Muscle layer of duodenum (tissue), 2 donors: ENCODE data around the gene PCDH9.

Experiments
- H3K27ac ChIP-seq: one replicate; pipeline ENCODE4 v1.7.0; 2013; ENCODE audit warnings: mild to moderate bottlenecking, low read length
- H3K27me3 ChIP-seq: one replicate; pipeline ENCODE4 v1.7.0; 2013; ENCODE audit warnings: low read depth, mild to moderate bottlenecking, control low read depth, low read length
- H3K36me3 ChIP-seq, 2 donors: one replicate each; pipeline ENCODE4 v1.7.0; 2013; ENCODE audit warnings: low read length in 2 of 2, control low read depth in 1 of 2, mild to moderate bottlenecking in 1 of 2; ENCODE audit not compliant: insufficient read depth in 2 of 2, control insufficient read depth in 1 of 2
- H3K4me1 ChIP-seq, 2 donors: one replicate each; pipeline ENCODE4 v1.7.0; 2013; ENCODE audit warnings: low read length in 2 of 2, mild to moderate bottlenecking in 2 of 2, control low read depth in 1 of 2, moderate library complexity in 1 of 2; ENCODE audit not compliant: insufficient read depth in 2 of 2, control insufficient read depth in 1 of 2
- H3K4me3 ChIP-seq, 2 donors: one replicate each; pipeline ENCODE4 v1.7.0; 2013; ENCODE audit warnings: low read length in 2 of 2, low read depth in 1 of 2, mild to moderate bottlenecking in 1 of 2
- H3K9me3 ChIP-seq, 2 donors: one replicate each; pipeline ENCODE4 v1.7.0; 2013; ENCODE audit warnings: low read length in 2 of 2, control low read depth in 1 of 2, mild to moderate bottlenecking in 1 of 2; ENCODE audit not compliant: control insufficient read depth in 1 of 2
- donor health status: healthy.

The PCDH9 gene

DNA sequence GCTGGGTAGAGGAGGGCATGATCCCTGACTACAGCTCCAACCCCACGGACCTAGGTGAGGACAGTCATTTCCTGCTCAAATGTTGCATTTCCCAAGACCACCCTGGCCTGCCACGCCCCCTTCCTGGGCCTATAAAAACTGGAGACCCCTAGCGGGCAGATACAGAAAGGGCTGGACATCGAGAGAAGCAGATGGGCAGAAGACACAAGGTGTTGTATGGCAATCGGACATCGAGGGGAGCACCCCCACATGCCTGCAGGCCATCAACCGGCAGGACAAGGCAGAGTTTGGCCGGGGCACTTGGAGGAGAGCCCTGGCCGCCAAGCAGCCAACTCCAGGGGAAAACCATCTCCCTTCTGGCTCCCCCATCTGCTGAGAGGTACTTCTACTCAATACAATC is 746.4 kb downstream of the PCDH9 start:
- H3K9me3 ChIP-seq, result no peaks in the 10 kb centered on the region
- H3K27me3 ChIP-seq, result no peaks in the 10 kb centered on the region
- H3K4me3 ChIP-seq, result no peak overlapping the region
- no peak overlapping the region for H3K27ac ChIP-seq
- H3K36me3 ChIP-seq, result no peaks in the 10 kb centered on the region
- no peaks in the 10 kb centered on the region for H3K4me1 ChIP-seq

DNA sequence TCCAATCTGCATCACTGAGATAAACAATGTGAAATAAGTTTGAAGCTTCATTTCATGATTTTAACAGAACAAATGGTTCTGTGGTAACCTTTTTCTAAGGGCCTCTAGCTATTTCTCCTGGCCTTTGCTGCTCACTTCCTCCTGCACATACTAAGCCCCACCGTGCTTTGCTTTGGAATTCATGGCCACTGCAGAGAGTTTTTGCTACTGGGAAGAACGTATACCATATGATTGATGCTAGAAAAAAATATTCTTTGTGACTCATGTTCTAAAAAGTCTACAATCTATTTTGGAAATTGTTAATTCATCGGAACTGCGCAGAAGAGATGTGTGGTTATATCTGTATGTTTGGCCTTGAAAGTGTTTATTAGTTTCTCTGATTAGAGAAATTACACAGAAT is 747.3 kb downstream of the PCDH9 start:
- H3K36me3 ChIP-seq, result no peaks in the 10 kb centered on the region

DNA sequence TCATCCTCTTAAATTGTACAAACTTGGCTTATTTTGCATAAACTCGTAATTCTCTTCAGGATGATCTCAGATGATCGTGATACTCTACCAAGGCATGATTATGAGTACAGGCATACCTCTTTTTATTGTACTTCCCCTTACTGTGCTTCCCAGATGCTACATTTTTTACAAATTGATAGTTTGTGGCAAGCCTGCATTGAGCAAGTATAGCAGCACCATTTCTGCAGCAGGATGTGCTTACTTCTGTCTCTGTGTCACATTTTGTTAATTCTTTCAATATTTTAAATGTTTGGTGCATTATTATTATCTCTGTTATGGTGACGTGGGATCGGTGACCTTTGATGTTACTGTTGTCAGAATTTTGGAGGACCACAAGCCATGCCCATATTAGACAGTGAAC is 752.3 kb downstream of the PCDH9 start:
- Histone ChIP-seq H3K4me3 (no peak overlapping the region), H3K4me1 (no peaks in the 10 kb centered on the region), H3K27me3 (no peaks in the 10 kb centered on the region), H3K36me3 (no peaks in the 10 kb centered on the region), H3K27ac (no peak overlapping the region), H3K9me3 (no peaks in the 10 kb centered on the region)

More for the DNA sequence above, 747.3 kb downstream of the PCDH9 start:
- no peaks in the 10 kb centered on the region for H3K27me3 ChIP-seq
- no peak overlapping the region for H3K27ac ChIP-seq
- no peaks in the 10 kb centered on the region for H3K9me3 ChIP-seq
- no peak overlapping the region for H3K4me3 ChIP-seq
- H3K4me1 ChIP-seq, result no peaks in the 10 kb centered on the region

DNA sequence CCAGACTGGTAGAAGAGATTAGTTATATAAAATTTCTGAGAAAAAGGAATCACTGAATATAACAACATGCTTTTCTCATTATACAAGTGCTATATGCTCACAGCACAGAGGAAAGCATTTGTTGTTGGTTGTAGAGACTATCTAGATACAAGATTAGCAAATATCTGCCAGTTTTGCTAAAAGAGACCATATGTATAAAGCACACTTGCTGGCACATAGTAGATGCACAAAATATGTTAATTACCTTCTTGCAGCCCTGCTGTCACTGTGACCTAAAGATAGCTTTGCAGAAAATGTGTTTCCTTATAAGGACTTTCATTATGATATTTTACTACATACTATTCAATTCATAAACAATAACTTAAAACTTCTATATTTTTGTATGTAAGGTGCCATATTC is 755.1 kb downstream of the PCDH9 start:
- Histone ChIP-seq H3K4me1 (no peaks in the 10 kb centered on the region), H3K27ac (no peak overlapping the region), H3K9me3 (no peaks in the 10 kb centered on the region), H3K27me3 (no peaks in the 10 kb centered on the region), H3K4me3 (no peak overlapping the region), H3K36me3 (no peaks in the 10 kb centered on the region)

DNA sequence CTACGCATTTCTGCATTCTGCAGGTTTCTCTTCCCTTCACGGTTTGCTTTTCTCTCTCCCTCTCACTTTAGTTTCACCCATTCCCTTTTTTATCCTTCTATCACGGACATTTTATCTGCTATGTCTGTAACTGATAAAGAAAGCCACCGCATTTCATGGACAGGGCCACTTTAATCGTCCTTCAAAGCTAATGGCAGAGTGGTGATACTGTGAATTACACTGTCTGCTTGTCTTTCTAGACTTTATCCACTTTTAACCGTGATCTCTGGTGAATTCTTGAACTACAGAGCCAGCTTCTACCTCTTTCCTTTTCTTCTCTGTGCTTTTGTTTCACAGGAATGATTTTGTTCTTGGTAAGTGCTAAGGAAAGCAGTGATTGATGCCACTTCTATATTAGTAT is 760.4 kb downstream of the PCDH9 start:
- no peaks in the 10 kb centered on the region for H3K9me3 ChIP-seq
- H3K4me3 ChIP-seq, result no peak overlapping the region
- no peak overlapping the region for H3K27ac ChIP-seq
- no peaks in the 10 kb centered on the region for H3K27me3 ChIP-seq
- no peaks in the 10 kb centered on the region for H3K4me1 ChIP-seq
- H3K36me3 ChIP-seq, result no peaks in the 10 kb centered on the region

DNA sequence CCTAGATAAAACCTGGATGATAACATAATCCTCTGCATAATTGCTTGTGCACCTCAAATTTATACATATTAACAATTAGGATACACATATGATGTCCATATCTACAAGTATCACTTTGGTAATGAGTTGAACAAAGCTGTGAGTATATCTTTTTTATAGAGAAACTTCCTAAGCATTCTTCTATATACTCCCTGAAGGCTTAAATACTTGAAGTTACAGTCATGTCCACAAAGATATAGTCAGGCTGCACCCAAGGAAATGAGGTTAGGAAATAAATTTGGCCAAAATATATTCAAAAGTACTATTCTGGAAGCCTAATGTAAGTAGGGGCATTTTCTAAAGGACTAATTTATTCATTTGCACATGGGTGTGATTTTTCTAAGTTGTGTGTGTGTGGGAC is 761.5 kb downstream of the PCDH9 start:
- Histone ChIP-seq H3K4me3 (no peak overlapping the region), H3K27ac (no peak overlapping the region), H3K9me3 (no peaks in the 10 kb centered on the region), H3K27me3 (no peaks in the 10 kb centered on the region), H3K4me1 (no peaks in the 10 kb centered on the region), H3K36me3 (no peaks in the 10 kb centered on the region)

DNA sequence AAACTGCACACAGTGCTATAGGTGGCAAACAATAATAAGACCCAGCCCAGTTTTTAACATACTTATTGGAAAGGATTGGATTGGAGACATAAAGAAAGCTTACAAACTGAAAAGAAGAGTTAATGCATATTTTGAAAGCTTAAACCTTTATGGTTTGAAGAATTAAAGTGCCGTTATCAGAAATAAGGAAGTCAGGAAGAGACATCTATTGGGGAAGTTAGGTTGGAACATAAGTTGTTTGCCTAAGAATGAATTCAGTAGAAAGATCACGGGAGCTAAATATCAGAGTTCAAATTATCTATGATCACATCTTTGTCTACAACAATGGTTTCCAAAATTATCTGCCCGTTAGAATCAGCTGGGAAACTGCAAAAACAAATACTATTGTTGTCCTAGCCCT is 767.9 kb downstream of the PCDH9 start:
- Histone ChIP-seq H3K27me3 (no peaks in the 10 kb centered on the region), H3K4me1 (no peaks in the 10 kb centered on the region), H3K4me3 (no peak overlapping the region), H3K27ac (no peak overlapping the region), H3K9me3 (no peaks in the 10 kb centered on the region), H3K36me3 (no peaks in the 10 kb centered on the region)

DNA sequence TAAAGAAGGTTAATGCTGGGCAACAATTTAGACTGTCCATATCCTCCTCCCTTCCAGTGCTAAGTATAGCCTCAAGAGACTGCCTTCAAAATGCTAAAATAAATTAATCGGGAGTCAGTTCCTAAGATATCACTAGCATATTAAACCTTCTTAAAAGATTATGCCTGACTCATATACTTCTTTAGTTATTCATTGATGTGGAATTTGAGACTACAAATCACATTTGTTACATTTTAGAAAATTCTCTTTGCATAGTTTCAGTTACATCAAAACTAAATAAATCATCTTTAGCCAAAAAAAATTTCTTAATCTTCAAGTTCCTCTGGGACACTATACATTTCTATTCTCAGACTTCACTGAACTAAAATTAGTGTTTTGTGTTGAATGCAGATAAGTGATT is 769.1 kb downstream of the PCDH9 start:
- H3K9me3 ChIP-seq, result no peaks in the 10 kb centered on the region
- no peaks in the 10 kb centered on the region for H3K4me1 ChIP-seq
- H3K27ac ChIP-seq, result no peak overlapping the region
- H3K36me3 ChIP-seq, result no peaks in the 10 kb centered on the region
- H3K27me3 ChIP-seq, result no peaks in the 10 kb centered on the region
- no peak overlapping the region for H3K4me3 ChIP-seq

DNA sequence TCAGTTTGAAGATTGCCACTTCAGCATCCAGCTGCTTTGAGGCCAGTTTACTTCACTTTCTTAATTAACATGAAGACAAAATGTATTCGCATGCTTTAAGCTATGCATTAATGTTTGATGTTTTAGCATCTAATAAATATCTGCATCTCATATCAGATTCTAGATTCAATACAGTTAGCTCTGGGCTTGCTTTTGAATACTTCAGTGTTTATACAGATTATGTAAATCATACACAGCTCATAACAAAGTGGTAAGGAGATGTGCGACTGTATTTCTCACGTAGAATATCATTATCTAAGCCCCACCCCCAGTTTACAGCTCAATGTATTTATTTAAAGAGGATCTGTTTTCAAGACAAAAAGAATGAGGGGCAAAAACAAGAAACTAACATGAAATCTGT is 770.5 kb downstream of the PCDH9 start:
- Histone ChIP-seq H3K27me3 (no peaks in the 10 kb centered on the region), H3K27ac (no peak overlapping the region), H3K4me3 (no peak overlapping the region), H3K36me3 (no peaks in the 10 kb centered on the region), H3K9me3 (no peaks in the 10 kb centered on the region), H3K4me1 (no peaks in the 10 kb centered on the region)

DNA sequence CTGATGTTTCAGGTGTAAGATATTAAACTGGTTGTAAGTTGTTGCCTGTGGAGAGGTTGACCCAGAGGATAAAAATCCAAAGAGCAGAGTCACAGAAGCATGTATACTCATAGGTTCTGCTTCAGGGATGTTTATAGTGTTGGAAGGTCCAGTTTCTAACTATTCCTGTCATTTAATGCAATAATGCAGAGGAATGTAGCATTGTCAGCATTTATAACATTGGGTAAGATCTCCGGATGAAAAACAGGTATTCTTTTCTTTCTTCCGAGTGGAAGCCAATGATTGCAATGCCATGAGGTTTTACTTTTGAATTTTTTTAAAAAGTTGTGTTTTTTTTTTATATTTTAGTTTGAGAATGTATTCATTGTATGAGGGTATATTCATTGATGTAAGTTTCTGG is 771.0 kb downstream of the PCDH9 start:
- H3K27ac ChIP-seq, result no peak overlapping the region
- no peaks in the 10 kb centered on the region for H3K36me3 ChIP-seq
- no peaks in the 10 kb centered on the region for H3K4me1 ChIP-seq
- H3K4me3 ChIP-seq, result no peak overlapping the region
- no peaks in the 10 kb centered on the region for H3K9me3 ChIP-seq
- H3K27me3 ChIP-seq, result no peaks in the 10 kb centered on the region

DNA sequence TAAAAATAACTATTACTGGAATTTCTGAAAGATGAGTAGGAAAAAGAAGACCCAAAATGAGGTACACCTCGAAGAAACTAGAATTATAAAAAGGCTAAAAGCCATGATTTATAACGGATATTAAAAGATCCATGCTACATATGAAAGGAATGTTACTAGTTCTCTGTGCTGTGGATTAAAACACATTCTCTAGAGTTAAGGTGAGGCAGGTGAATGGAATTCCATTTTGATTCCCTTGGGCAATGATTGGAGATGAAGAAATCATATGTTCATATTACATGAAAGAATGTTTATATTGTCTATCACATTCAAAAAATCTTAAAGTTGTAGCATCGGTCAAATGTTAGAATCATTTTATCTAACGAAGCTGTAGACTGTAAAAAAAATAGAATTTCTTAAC is 783.7 kb downstream of the PCDH9 start:
- Histone ChIP-seq H3K9me3 (no peaks in the 10 kb centered on the region), H3K36me3 (no peaks in the 10 kb centered on the region), H3K4me3 (no peak overlapping the region), H3K27ac (no peak overlapping the region), H3K27me3 (no peaks in the 10 kb centered on the region), H3K4me1 (no peaks in the 10 kb centered on the region)

DNA sequence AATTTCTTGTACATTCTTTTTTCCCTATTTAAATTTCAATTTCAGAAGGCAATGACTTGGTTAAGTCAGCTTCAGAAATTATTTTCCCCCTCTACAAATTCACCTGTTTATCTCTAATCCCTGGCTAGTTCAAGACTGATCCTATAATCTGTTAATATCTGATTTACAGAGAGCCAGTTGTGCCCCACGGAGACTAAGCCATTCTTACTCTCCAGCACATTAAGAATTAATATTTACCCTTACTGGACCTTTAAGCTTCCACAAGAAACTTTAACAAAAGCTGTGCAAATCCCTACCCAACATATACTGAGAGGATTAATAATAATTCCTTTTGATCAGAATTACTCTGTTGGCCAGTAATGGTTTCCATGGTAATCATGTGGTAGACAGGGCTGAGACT is 786.2 kb downstream of the PCDH9 start:
- no peaks in the 10 kb centered on the region for H3K27me3 ChIP-seq
- H3K9me3 ChIP-seq, result no peaks in the 10 kb centered on the region
- no peaks in the 10 kb centered on the region for H3K4me1 ChIP-seq
- no peak overlapping the region for H3K4me3 ChIP-seq
- no peak overlapping the region for H3K27ac ChIP-seq
- no peaks in the 10 kb centered on the region for H3K36me3 ChIP-seq
